HCEC 1CT (cell line): ENCODE measurements around the gene TNK1.

Source experiments
- DNase-seq: peaks from one replicate; pipeline ENCODE4 v3.0.0-alpha.2; 2017

Gene TNK1

DNA sequence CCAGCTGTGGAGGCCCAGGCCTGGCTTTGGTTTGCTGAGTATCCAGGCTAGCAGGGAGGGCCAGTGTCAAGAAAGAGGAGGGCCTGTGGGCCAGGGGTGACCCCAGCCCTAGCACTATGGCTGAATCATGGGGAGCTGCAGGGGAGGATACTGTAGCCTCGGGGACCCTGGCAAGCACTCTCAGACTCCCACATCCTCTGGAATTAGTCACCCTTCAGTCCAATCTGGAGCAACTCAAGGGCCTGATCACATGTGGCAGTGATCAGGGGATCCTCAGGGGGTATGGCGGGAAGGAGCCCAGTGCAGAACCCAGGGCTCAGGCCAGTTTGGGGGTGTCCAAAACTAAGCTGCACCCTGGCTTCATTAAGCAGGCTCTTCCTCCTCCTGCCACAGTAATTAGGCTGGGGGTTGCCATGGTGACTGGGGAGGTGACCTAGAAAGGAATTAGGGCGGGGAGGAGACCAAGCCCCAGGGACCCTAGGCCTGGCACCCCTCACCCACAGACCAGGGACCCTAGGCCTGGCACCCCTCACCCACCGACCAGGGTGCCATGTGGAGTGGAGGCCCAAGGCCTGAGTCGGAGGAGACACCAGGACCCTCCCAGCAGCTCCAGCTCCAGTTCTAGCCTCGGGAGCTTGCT, 32.6 kb downstream of the TNK1 start:
- peak; percentile 66 for DNase-seq

DNA sequence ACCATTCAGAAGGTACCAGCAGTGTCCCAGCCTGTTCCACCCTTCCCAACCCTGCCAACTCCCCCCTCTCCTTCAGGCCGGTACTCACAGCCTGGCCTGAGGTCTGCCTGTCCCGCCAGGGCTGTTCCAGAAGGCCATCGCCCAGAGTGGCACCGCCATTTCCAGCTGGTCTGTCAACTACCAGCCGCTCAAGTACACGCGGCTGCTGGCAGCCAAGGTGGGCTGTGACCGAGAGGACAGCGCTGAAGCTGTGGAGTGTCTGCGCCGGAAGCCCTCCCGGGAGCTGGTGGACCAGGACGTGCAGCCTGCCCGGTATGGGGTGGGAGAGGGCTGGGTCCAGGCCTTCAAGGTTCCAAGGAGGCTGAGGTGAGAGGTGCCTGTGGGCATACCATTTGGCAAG, 33.9 kb downstream of the TNK1 start:
- DNase-seq: no peak

DNA sequence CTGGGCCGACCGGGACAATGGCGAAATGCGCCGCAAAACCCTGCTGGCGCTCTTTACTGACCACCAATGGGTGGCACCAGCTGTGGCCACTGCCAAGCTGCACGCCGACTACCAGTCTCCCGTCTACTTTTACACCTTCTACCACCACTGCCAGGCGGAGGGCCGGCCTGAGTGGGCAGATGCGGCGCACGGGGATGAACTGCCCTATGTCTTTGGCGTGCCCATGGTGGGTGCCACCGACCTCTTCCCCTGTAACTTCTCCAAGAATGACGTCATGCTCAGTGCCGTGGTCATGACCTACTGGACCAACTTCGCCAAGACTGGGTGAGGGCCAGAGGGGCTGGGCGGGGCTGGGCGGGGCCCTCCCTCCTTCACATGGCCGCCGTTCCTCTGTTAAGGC, 34.9 kb downstream of the TNK1 start:
- no peak for DNase-seq

DNA sequence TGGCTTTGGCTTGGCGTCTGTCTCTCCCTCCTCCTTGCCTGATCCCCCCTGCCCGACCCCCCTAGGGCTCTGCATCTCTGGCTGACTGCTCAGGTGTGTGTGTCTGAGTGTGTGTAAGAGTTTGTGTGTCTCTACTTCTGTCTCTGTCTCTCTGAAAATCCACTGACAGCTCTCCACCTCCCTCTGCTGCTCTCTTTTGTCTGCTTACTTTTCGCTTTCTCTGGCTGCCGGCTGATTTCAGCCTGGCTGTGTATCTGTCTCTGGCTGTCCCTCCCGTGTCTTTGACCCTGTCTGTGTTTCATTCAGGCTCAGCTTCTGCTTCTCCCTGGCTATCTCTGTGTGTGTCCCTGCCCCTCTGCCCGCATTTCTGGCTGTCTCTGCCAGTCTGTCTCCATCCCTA, 35.4 kb downstream of the TNK1 start:
- DNase-seq: no peak

DNA sequence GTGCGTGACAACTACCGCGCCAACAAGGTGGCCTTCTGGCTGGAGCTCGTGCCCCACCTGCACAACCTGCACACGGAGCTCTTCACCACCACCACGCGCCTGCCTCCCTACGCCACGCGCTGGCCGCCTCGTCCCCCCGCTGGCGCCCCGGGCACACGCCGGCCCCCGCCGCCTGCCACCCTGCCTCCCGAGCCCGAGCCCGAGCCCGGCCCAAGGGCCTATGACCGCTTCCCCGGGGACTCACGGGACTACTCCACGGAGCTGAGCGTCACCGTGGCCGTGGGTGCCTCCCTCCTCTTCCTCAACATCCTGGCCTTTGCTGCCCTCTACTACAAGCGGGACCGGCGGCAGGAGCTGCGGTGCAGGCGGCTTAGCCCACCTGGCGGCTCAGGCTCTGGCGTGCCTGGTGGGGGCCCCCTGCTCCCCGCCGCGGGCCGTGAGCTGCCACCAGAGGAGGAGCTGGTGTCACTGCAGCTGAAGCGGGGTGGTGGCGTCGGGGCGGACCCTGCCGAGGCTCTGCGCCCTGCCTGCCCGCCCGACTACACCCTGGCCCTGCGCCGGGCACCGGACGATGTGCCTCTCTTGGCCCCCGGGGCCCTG, 36.3 kb downstream of the TNK1 start:
- no peak for DNase-seq

DNA sequence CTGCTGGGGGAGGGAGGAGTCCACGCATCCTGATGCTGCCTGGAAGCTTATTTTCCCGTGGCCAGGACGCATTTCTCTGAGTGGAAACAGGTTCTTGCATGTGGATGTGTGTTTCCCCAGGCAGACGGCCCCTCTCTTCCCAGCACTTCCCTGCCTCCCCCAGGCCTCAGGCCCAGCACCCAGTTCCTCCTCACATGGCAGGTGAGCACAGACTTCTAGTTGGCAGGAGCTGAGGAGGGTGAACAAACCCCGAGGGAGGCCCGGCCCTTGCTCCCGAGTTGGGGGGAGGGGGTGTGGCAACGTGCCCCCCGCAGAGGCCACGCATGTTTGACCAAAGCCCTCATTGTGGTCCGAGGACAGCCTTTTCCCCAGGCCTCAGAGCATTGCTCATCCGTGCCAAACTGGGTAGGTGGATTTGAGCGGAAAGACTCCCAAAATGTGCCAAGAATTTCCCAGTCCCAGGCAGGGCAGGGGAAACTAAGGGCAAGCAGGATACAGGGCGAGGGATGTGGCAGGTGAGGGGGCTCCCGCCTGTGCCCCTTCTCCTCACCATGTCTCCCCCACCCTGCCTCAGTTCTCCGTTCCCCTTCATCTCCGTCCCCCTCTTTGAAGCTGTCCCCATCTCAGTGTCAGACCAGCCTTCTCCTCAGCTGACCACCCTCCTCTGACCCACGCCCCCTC, 37.7 kb downstream of the TNK1 start:
- DNase-seq: no peak

DNA sequence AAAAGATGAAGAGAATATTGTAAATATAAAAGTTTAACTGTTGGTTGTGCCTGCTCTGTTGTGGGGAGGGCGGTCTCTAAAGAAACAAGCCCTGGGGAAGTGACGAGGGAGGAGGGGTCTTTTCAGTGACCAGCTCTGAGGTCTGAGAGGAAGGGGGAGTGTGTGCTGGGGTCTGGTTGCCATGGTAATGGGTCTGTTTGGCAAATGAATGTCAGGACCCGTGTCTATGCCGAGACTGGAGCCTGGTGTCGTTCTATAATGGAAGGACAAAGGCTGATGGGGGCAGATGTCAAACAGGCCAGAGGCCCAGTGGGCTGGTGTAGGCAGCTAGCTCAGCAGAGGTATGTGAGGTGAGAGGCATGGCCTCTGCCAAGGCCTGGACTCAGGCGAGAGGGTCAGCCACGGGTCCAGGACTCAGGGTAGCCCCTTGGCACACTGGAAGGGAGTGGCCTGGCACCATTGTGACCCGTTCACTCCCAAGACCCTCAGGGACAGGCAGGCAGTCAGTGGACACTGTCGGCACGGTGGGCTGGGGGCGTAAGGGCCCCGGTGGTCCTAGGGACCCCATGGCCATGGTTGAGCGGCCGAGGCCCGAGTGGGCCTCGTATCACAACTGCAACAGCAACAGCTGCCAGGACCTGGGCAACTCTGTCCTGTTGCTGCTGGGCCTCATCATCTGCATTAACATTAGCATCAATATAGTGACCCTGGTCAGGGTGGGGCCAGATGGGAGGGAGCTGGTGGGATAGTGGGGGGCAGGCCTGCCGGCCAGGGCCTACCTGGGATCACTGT, 39.1 kb downstream of the TNK1 start, which contains the start of gene SPEM1:
TSS of gene SPEM1 (plus strand) at position 506 of the 792 bp plus-strand sequence. CDS start at position 567, 61 bp downstream.
- DNase-seq: no peak

DNA sequence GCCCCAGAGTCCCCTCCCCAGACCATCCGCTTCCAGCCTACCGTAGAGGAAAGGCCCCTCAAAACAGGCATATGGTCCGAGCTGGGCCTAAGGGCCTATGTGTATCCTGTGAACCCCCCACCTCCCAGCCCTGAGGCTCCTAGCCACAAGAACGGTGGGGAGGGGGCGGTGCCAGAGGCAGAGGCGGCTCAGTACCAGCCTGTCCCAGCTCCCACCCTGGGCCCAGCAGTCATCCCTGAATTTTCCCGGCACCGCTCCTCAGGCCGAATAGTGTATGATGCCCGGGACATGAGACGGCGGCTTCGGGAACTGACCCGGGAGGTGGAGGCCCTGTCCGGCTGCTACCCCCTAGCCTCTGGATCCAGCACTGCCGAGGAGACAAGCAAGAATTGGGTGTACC, 40.3 kb downstream of the TNK1 start:
- no peak for DNase-seq

DNA sequence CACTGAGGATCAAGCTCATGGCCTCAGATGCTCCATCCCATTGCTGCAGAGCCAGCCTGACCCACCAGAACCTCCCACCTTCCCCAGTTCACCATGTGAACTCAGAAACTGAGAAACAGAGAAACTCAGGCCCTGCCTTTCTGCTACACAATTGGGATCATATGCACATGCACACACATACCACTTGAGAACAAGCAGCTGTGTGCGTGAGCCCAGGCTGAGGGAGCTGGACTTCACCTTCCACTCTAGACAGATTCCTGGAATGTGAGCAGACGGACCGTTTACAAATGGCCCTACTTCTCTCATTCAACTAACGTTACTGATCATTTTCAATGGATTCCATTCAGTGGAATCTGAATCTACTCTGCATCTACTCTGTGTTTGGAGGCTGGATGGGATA, 42.8 kb downstream of the TNK1 start:
- DNase-seq: no peak

DNA sequence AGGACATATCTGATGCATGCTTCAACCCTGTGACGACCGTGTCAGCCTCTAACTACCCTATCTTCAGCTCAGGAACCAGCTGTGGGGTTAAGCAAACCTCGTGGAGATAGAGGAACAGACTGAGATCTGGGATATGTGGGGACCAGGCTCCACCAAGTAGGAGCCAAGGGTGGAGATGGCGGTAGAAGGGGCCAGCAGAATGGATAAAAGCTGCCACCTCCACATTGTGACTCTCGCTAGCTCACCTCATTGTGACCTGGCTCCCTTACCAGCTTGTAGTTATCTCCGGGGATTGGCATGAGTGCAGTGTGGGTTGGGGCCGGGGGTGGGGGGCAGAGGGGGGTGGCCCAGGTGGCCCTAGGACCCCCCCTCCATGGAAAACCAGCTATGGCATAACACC, 44.4 kb downstream of the TNK1 start, which contains the start of gene SPEM2:
TSS of gene SPEM2 (plus strand) at position 301 of the 400 bp plus-strand sequence. CDS start at position 374, 73 bp downstream.
- DNase-seq: no peak

DNA sequence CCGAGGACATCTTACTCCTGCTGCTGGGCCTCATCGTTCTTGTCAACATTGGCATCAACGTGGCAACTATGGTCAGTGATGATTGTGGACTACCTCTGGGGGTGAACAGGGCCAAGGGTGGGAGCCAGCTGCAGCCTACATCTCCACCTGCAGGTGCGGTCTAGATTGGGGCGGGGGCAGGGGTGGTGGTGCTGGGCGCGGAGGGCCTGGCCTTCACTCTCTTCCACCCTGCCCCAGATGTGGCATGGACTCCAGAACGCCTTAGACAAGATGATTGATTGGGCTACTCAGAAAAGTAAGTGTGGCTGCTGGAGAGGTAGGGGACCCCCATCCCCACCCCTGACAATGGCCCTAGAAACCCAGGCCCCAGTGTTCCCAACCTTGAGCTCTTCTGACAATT, 44.9 kb downstream of the TNK1 start:
- no peak for DNase-seq

DNA sequence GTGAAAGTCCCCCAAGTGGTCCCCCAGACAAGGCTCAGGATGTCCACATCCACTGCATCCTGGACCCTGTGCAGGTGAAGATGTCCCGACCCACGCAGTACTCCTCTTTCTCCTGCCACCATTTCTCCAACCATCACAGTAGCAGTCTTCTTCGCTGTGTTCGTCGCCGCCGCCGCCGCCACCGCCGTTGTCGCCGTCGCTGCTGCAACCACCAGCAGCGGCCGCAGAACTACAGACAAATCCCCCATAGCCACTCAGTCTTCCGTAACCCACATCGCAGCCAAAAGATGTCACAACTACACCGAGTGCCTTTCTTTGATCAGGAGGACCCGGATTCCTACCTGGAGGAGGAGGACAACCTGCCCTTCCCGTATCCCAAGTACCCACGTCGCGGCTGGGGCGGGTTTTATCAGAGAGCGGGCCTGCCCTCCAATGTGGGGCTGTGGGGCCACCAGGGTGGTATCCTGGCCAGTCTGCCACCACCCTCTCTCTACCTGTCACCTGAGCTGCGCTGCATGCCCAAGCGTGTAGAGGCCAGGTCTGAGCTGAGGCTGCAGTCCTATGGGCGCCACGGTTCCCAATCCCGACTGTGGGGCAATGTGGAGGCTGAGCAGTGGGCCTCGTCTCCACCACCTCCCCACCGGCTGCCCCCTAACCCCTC, 45.4 kb downstream of the TNK1 start:
- no peak for DNase-seq

DNA sequence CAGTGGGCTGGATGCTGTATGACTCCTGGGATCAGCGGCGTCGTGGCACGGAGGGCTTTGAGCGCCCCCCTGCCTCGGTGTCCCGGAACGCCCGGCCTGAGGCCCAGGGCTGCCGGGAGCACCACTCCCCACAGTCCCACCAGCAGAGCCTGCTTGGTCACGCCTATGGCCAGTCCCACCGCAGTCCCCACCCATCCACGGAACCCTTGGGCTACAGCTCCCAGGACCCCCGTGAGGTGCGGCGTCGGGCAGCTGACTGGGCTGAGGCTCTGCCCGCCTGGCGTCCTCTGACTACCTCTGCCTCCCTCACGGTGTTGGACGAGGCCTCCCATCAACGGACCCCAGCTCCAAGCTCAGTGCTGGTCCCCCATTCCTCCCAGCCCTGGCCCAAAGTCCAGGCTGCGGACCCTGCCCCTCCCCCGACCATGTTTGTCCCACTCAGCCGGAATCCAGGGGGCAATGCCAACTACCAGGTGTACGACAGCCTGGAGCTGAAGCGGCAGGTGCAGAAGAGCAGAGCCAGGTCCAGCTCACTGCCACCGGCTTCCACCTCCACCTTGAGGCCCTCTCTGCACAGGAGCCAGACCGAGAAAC, 46.1 kb downstream of the TNK1 start:
- no peak for DNase-seq

DNA sequence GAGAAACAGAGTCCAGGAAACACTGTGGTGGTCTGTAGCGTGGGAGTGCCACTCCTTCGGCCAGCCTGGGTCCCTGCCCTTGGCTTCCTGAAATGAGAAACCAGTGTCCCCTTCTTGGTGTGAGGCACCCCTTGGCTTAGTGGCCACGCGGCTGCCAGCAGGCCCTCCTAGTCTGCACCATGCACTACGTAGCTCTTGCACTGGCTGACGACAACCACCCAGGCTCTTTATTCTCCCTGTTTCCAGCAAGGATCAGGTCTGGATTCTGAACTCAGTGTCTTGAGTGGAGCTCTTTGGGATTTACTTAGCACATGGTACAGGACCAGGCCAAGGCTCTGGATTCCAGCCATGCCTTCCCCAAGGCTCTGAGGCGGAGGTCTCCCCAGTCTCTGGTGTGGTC, 46.7 kb downstream of the TNK1 start:
- DNase-seq: no peak

DNA sequence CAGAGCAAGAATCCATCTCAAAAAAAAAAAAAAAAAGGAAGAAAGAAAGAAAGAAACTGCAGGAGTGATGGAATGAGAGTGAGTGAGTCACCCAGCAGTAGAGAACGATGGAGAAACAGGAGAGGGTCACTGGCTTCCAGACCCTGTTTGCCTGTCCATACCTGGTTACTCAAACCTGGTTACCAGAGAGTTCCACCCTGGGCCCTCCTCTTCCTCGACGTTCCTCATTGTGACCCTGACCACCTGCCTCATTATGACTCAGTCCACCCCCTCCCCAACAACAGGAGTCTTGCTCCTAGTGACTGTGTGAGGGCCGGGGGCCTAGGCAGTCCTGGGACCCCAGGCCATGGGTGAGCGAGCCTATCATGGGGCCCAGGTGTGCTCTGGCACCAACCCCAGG, 47.7 kb downstream of the TNK1 start, which contains the start of gene SPEM3:
TSS of gene SPEM3 (plus strand) at position 301 of the 400 bp plus-strand sequence. CDS start at position 347, 46 bp downstream.
- DNase-seq: no peak

DNA sequence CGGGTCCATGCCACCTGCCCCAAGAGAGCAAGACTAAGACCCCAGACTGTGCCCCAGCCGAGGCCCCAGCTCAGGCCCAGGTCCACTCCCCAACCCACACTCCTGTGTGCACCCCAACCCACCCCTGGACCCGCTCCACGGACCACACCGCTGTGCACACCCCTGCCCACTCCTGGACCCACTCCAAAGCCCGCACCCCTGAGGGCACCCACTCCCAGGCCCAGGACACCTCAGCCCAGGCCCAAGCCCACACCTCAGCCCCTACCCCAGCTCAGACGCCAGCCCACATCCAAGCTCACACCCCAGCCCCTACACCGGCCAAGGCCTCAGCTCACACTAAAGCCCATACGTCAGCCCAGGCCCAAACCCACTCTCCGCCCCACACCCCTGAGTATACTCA, 48.8 kb downstream of the TNK1 start:
- no peak for DNase-seq

DNA sequence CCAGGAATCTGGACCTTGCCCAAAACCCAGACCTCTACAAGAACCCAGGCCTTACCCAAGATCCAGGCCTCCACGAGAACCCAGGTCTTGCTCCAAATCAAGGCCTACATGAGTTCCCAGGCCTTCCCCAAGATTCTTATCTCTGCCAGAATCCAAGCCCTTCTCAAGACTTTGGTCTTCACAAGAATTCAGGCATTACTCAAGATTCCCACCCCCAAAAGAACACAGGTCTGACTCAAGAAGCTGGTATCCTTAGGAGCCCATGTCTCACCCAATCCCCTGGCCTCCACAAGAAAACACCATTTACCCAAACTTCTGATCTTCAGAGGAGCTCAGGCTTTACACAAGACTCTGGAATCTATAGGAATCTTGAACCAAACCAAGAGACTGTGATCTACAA, 50.3 kb downstream of the TNK1 start:
- DNase-seq: no peak

DNA sequence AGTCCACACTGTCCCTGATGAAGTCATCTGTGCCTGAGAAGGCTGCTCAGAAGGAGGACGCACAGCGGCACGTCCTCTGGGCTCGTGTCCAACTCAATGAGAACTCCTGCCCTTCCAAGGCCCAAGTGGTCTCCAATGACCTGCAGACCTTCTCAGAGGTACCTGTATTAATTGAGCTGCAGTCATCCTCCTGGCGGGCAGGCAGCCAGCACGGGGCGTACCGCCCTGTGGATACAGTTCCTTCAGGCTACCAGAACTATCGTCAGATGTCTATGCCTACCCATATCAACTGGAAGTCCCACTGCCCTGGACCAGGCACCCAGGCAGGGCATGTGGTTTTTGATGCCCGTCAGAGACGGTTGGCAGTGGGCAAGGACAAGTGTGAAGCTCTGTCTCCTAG, 51.4 kb downstream of the TNK1 start:
- DNase-seq: no peak

DNA sequence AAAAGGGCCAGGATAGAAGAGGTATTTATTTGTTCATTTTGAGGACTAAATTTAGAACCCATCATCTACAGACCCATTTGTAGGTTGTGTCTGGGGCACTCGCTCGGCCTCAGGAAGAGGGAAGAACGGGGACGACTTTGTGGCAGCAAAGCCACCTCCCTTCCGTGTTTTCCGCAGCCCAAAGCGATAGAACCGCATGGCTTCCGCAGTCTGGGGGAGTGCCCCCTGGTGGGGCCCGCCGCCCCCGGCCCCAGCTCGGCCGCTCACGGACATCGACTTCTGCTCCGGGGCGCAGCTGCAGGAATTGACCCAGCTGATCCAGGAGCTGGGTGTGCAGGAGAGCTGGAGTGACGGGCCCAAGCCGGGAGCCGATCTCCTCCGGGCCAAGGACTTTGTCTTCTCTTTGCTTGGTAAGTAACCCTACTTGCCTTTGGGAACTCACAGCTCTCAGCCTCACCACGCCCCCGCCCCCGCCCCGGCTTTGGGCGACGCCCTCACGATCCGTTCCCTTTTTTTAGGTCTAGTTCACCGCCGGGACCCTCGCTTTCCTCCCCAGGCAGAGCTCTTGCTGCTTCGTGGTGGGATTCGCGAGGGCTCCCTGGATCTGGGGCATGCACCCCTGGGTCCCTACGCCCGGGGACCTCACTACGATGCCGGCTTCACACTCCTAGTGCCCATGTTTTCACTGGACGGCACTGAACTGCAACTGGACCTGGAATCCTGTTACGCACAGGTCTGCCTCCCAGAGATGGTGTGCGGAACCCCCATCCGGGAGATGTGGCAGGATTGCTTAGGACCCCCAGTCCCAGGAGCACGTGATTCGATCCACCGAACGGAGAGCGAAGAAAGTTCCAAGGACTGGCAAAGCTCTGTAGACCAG, 55.0 kb downstream of the TNK1 start:
- no peak for DNase-seq

DNA sequence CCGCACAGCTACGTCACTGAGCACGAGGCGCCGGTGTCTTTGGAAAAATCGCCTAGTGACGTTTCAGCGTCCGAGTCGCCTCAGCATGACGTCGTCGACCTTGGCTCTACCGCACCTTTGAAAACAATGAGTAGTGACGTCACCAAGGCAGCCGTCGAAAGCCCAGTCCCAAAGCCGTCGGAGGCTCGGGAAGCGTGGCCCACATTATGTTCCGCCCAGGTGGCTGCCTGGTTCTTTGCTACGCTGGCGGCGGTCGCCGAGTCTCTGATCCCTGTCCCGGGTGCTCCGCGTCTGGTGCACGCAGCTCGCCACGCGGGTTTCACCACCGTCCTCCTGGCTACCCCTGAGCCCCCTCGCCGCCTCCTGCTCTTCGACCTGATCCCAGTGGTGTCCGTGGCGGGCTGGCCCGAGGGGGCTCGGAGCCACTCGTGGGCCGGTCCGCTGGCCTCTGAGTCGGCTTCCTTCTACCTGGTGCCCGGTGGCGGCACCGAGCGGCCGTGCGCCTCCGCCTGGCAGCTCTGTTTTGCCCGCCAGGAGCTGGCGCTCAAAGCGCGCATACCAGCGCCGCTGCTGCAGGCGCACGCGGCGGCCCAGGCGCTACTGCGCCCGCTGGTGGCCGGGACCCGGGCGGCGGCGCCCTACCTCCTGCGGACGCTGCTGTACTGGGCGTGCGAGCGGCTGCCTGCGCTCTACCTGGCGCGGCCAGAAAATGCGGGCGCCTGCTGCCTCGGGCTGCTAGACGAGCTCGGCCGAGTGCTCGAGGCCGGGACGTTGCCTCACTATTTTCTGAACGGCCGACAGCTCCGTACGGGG, 55.9 kb downstream of the TNK1 start:
- DNase-seq: peak; percentile 67
